ENCODE results near the gene HSPB2. TPM values are rescaled to one million over a fixed set of nuclear protein-coding genes. Genes with fewer than 3 reads are reported as not detected.

The HSPB2 gene
- total RNA-seq, 1 donor from 2014 or later: not detected

GRCh38 chr11:111933872-111934271 is 21.3 kb downstream of the HSPB2 start:
- Mint-ChIP-seq H3K27me3 (ENCODE audit: unreplicated experiment) (no peaks in the 10 kb centered on the region), H3K4me3 (ENCODE audit: unreplicated experiment) (no peak overlapping the region), H3K4me1 (ENCODE audit: unreplicated experiment) (peaks cover 30% of the 10 kb centered on the region), H3K27ac (ENCODE audit: unreplicated experiment) (no peak overlapping the region), H3K36me3 (ENCODE audit: unreplicated experiment) (no peaks in the 10 kb centered on the region), H3K9me3 (ENCODE audit: unreplicated experiment) (no peaks in the 10 kb centered on the region)
- DNase-seq (ENCODE audit: extremely low spot score, unreplicated experiment): no peak
- no peak for TF ChIP-seq CTCF (IDR thresholded peaks at IDR 0.05)

- no peaks in the 10 kb centered on the region for H3K9me3 Mint-ChIP-seq (ENCODE audit: unreplicated experiment)
- no peak for TF ChIP-seq CTCF (IDR thresholded peaks at IDR 0.05)
- H3K27ac Mint-ChIP-seq (ENCODE audit: unreplicated experiment): no peak overlapping the region
- H3K36me3 Mint-ChIP-seq (ENCODE audit: unreplicated experiment): no peaks in the 10 kb centered on the region
- H3K4me1 Mint-ChIP-seq (ENCODE audit: unreplicated experiment): peaks cover 33% of the 10 kb centered on the region
- no peak for DNase-seq (ENCODE audit: extremely low spot score, unreplicated experiment)
- no peak overlapping the region for H3K4me3 Mint-ChIP-seq (ENCODE audit: unreplicated experiment)
- H3K27me3 Mint-ChIP-seq (ENCODE audit: unreplicated experiment): no peaks in the 10 kb centered on the region
These were observed 21.8 kb downstream of the HSPB2 start for GRCh38 chr11:111934306-111934705.

- no peaks in the 10 kb centered on the region for H3K27me3 Mint-ChIP-seq (ENCODE audit: unreplicated experiment)
- peak overlapping the region; percentile 27 for H3K27ac Mint-ChIP-seq (ENCODE audit: unreplicated experiment)
- peaks cover 35% of the 10 kb centered on the region for H3K4me1 Mint-ChIP-seq (ENCODE audit: unreplicated experiment)
- peak; percentile 42 for DNase-seq (ENCODE audit: extremely low spot score, unreplicated experiment)
- no peak for TF ChIP-seq CTCF (IDR thresholded peaks at IDR 0.05)
- no peaks in the 10 kb centered on the region for H3K9me3 Mint-ChIP-seq (ENCODE audit: unreplicated experiment)
- no peak overlapping the region for H3K4me3 Mint-ChIP-seq (ENCODE audit: unreplicated experiment)
- H3K36me3 Mint-ChIP-seq (ENCODE audit: unreplicated experiment): no peaks in the 10 kb centered on the region
These were observed 22.9 kb downstream of the HSPB2 start for GRCh38 chr11:111935317-111936039.

GRCh38 chr11:111936040-111936540 is 23.6 kb downstream of the HSPB2 start:
- H3K4me1 Mint-ChIP-seq (ENCODE audit: unreplicated experiment): peaks cover 35% of the 10 kb centered on the region
- no peak for DNase-seq (ENCODE audit: extremely low spot score, unreplicated experiment)
- no peak for TF ChIP-seq CTCF (IDR thresholded peaks at IDR 0.05)
- H3K27ac Mint-ChIP-seq (ENCODE audit: unreplicated experiment): peak overlapping the region; percentile 31
- H3K9me3 Mint-ChIP-seq (ENCODE audit: unreplicated experiment): no peaks in the 10 kb centered on the region
- H3K4me3 Mint-ChIP-seq (ENCODE audit: unreplicated experiment): peak overlapping the region; percentile 70
- no peaks in the 10 kb centered on the region for H3K36me3 Mint-ChIP-seq (ENCODE audit: unreplicated experiment)
- H3K27me3 Mint-ChIP-seq (ENCODE audit: unreplicated experiment): no peaks in the 10 kb centered on the region

GRCh38 chr11:111937461-111937769 is 24.9 kb downstream of the HSPB2 start:
- no peaks in the 10 kb centered on the region for H3K36me3 Mint-ChIP-seq (ENCODE audit: unreplicated experiment)
- TF ChIP-seq CTCF (IDR thresholded peaks at IDR 0.05): no peak
- no peaks in the 10 kb centered on the region for H3K27me3 Mint-ChIP-seq (ENCODE audit: unreplicated experiment)
- H3K4me3 Mint-ChIP-seq (ENCODE audit: unreplicated experiment): peak overlapping the region; percentile 70
- peaks cover 35% of the 10 kb centered on the region for H3K4me1 Mint-ChIP-seq (ENCODE audit: unreplicated experiment)
- H3K9me3 Mint-ChIP-seq (ENCODE audit: unreplicated experiment): no peaks in the 10 kb centered on the region
- H3K27ac Mint-ChIP-seq (ENCODE audit: unreplicated experiment): peak overlapping the region; percentile 27
- no peak for DNase-seq (ENCODE audit: extremely low spot score, unreplicated experiment)

Data from osteocyte (in vitro differentiated cells).